Measurements from ENCODE around the gene CDK5RAP2.

CDK5RAP2 gene

GRCh38 chr9:120360046-120360445 is 219.9 kb downstream of the CDK5RAP2 start:
- no peak for DNase-seq (ENCODE audit: low read depth, low spot score)

DNA sequence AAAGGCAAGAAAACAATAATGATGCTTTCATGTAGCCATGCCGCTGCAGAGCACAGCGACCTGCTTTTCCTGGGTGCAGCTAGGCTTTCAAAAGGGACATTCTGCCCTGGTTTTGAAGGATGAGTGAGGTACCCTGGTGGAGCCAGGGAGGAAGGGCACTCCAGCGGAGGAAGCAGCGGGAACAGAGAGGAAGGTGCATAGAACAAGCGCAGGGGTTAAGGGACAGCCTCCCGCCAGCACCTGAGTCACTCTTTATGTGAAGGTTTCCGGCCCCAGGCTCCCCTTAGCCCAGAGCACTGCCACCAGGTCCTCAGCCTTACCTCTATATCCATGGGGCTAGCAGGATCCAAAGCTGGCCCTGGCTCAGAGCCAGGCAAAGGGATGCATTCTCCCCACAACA is 221.1 kb downstream of the CDK5RAP2 start:
- DNase-seq (ENCODE audit: low read depth, low spot score), result no peak

DNA sequence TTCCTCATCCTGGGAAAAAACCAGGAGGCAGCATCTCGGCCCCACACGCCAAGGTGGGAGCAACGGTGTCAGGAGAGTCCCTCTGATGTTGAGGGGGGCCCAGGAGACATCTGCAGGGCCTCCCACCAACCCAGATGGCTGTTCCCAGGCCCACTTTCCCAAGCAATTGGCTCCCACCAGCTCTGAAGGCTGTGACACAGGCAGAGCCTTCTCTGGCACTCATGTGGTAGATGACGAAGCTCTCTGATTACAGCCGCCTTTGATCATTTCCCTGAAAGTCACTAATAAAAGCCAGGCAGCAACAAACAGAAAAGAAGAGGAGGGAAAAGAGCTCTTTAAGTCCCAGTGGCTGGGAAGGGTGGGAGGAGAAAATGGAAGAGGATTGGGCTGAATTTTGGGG is 226.5 kb downstream of the CDK5RAP2 start:
- no peak for DNase-seq (ENCODE audit: low read depth, low spot score)

- DNase-seq (ENCODE audit: low read depth, low spot score), result no peak
Measured at GRCh38 chr9:120351106-120351505, 228.9 kb downstream of the CDK5RAP2 start.

GRCh38 chr9:120350596-120350995 is 229.4 kb downstream of the CDK5RAP2 start:
- no peak for DNase-seq (ENCODE audit: low read depth, low spot score)

- DNase-seq (ENCODE audit: low read depth, low spot score), result no peak
Measured at GRCh38 chr9:120348951-120349429, 231.0 kb downstream of the CDK5RAP2 start.

DNA sequence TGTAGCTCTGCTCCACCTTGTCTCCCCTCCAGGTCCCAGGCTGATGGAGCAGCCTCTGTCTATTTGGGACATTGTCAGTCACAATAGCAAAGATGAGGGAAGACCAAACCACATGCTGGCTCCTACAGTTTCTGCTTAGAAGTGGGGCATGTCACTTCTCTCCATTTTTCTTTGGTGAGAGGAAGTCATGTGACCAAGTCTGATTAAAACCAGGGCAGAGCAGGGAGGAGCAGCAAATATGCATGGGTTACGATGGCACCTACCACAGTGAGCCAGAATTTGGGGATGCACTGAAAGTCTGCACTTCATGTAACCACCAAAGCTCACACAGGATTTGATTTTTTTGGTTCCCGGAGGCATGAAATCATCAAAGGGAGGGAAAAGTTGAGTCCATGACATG is 234.6 kb downstream of the CDK5RAP2 start:
- no peak for DNase-seq (ENCODE audit: low read depth, low spot score)

GRCh38 chr9:120344230-120344629 is 235.7 kb downstream of the CDK5RAP2 start:
- DNase-seq (ENCODE audit: low read depth, low spot score), result no peak

GRCh38 chr9:120343416-120343815 is 236.6 kb downstream of the CDK5RAP2 start:
- no peak for DNase-seq (ENCODE audit: low read depth, low spot score)

All from activated naive CD8-positive, alpha-beta T cell treated with anti-CD3 and anti-CD28 coated beads, Interleukin-2, amount 50 U/mL, for 16 hours (primary cell).